ENCODE data around the gene STKLD1. TPM values are rescaled to one million over a fixed set of nuclear protein-coding genes. Genes with fewer than 3 reads are reported as not detected.
"Not testable (repeated sequence)": the region's sequence is repeated elsewhere in the genome, so short reads cannot be mapped to it uniquely, and the experiment has no call there.

STKLD1 gene
- total and polyA plus RNA-seq, 2 donors: 0.32 to 1.1 TPM

DNA sequence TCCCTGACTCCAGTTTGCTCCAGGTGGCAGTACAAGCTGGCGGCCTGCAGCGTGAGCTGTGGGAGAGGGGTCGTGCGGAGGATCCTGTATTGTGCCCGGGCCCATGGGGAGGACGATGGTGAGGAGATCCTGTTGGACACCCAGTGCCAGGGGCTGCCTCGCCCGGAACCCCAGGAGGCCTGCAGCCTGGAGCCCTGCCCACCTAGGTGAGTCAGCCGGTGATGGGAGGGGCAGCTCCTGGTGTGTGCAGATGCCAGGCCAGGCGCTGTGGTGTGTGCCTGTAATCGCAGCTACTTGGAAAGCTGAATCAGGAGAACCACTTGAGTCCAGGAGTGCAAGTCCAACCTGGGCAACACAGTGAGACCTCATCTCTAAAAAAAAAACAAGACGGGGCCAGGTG lies 73.6 kb downstream of the STKLD1 start:
- Histone ChIP-seq H3K4me3 (ENCODE audit: low read depth, low read length) (no peak overlapping the region), H3K27ac (ENCODE audit: low read depth) (no peak overlapping the region), H3K4me1 (ENCODE audit: insufficient read depth) (no peaks in the 10 kb centered on the region), H3K36me3 (ENCODE audit: insufficient read depth) (no peaks in the 10 kb centered on the region)
- WGBS: 89% methylated on average over 12 of the region's 12 CpGs
- DNase-seq (ENCODE audit: extremely low spot score): no peak

- not testable (repeated sequence) for DNase-seq (ENCODE audit: extremely low spot score); H3K4me1 ChIP-seq (ENCODE audit: insufficient read depth); H3K36me3 ChIP-seq (ENCODE audit: insufficient read depth); H3K27ac ChIP-seq (ENCODE audit: low read depth); H3K4me3 ChIP-seq (ENCODE audit: low read depth, low read length)
- WGBS: 95% methylated on average over 5 of the region's 5 CpGs
Observed at GRCh38 chr9:133451865-133452264, 75.7 kb downstream of the STKLD1 start.

DNA sequence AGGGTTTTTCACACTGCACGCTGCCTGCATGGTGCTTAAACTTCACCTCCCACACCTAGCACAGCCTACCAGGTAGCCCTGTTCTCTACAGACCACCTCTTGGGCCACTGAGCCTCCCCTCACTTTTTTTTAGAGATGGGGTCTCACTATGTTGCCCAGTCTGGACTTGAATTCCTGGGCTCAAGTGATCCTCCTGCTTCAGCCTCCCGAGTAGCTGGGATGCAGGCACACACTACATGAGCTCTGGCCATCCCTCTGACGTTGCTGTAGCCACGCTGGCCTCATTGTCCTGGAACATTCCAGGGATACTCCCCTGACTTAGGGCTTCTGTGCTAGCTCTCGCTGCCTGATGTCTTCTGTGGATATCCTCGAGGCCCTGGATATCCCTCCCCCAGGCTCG lies 76.4 kb downstream of the STKLD1 start:
- H3K4me1 ChIP-seq (ENCODE audit: insufficient read depth): no peaks in the 10 kb centered on the region
- H3K36me3 ChIP-seq (ENCODE audit: insufficient read depth): no peaks in the 10 kb centered on the region
- H3K27ac ChIP-seq (ENCODE audit: low read depth): no peak overlapping the region
- no peak overlapping the region for H3K4me3 ChIP-seq (ENCODE audit: low read depth, low read length)
- DNase-seq (ENCODE audit: extremely low spot score): no peak
- WGBS: 92% methylated on average over 7 of the region's 7 CpGs

- WGBS: 78% methylated on average over 11 of the region's 11 CpGs
- Histone ChIP-seq H3K27ac (ENCODE audit: low read depth) (no peak overlapping the region), H3K4me3 (ENCODE audit: low read depth, low read length) (no peak overlapping the region), H3K4me1 (ENCODE audit: insufficient read depth) (no peaks in the 10 kb centered on the region), H3K36me3 (ENCODE audit: insufficient read depth) (no peaks in the 10 kb centered on the region)
- DNase-seq (ENCODE audit: extremely low spot score): no peak
Observed at GRCh38 chr9:133453651-133454050, 77.5 kb downstream of the STKLD1 start.

DNA sequence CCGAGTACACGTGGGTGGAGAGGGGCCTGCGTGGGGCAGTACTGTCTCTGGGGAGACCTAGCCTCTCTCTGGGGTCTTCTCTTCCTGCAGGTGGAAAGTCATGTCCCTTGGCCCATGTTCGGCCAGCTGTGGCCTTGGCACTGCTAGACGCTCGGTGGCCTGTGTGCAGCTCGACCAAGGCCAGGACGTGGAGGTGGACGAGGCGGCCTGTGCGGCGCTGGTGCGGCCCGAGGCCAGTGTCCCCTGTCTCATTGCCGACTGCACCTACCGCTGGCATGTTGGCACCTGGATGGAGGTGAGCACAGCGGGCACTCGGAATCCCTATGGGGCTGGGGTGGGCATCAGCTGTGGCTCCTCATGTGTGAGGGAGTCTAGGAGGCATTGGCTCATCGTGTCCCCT lies 78.2 kb downstream of the STKLD1 start:
- no peaks in the 10 kb centered on the region for H3K36me3 ChIP-seq (ENCODE audit: insufficient read depth)
- no peaks in the 10 kb centered on the region for H3K4me1 ChIP-seq (ENCODE audit: insufficient read depth)
- H3K4me3 ChIP-seq (ENCODE audit: low read depth, low read length): no peak overlapping the region
- DNase-seq (ENCODE audit: extremely low spot score): no peak
- H3K27ac ChIP-seq (ENCODE audit: low read depth): no peak overlapping the region
- 91% methylated on average over 19 of the region's 19 CpGs for WGBS

DNA sequence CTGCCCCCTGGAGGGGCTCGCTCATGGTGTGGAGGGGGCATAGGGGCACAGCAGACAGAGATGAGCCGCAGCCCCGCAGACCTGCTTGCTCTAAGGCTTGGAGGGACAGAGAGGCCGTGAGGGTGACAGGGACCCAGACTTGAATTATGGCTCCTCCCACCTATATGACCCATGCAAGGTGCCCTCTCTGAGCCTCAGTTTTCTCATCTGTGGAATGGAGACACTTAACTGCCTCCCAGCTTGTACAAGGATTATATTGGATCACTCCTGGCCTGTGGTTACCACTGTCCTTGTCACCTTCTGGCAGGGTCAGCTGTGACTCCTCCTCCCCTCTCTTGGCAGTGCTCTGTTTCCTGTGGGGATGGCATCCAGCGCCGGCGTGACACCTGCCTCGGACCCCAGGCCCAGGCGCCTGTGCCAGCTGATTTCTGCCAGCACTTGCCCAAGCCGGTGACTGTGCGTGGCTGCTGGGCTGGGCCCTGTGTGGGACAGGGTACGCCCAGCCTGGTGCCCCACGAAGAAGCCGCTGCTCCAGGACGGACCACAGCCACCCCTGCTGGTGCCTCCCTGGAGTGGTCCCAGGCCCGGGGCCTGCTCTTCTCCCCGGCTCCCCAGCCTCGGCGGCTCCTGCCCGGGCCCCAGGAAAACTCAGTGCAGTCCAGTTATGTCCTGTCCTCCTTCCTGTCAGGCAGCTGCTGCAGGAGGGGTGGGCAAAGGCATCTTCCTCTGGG lies 78.9 kb downstream of the STKLD1 start:
- WGBS: 92% methylated on average over 20 of the region's 20 CpGs
- Histone ChIP-seq H3K27ac (ENCODE audit: low read depth) (no peak overlapping the region), H3K4me1 (ENCODE audit: insufficient read depth) (no peaks in the 10 kb centered on the region), H3K4me3 (ENCODE audit: low read depth, low read length) (no peak overlapping the region), H3K36me3 (ENCODE audit: insufficient read depth) (no peaks in the 10 kb centered on the region)
- DNase-seq (ENCODE audit: extremely low spot score): no peak

Small RNA genes lying within 50 kb of the gene (small RNA-seq; reads per million reads assigned to genes)
- gene RF00019 (not detected), gene SNORD24 (not detected), gene SNORD36A (not detected), gene SNORD36B (not detected), gene SNORD36C (not detected)

Other genes starting within 250 kb of the STKLD1 start
- 5.8 TPM for gene GBGT1, start 212.5 kb upstream of the STKLD1 start, total RNA-seq
- 14.2 TPM for gene GBGT1, start 212.5 kb upstream of the STKLD1 start, polyA plus RNA-seq
- not detected for gene OBP2B, start 167.1 kb upstream of the STKLD1 start, total RNA-seq
- gene OBP2B, start 167.1 kb upstream of the STKLD1 start, polyA plus RNA-seq: not detected
- gene ABO, start 101.2 kb upstream of the STKLD1 start, total RNA-seq: 1.4 TPM
- 1.9 TPM for gene ABO, start 101.2 kb upstream of the STKLD1 start, polyA plus RNA-seq
- 10.2 TPM for gene SURF6, start 40.2 kb upstream of the STKLD1 start, total RNA-seq
- gene SURF6, start 40.2 kb upstream of the STKLD1 start, polyA plus RNA-seq: 30.4 TPM
- gene MED22, start 28.2 kb upstream of the STKLD1 start, total RNA-seq: 17.3 TPM
- 42.7 TPM for gene MED22, start 28.2 kb upstream of the STKLD1 start, polyA plus RNA-seq
- 1,153 TPM for gene RPL7A, start 28.1 kb upstream of the STKLD1 start, total RNA-seq
- gene RPL7A, start 28.1 kb upstream of the STKLD1 start, polyA plus RNA-seq: 2,769 TPM
- 10.5 TPM for gene SURF1, start 19.9 kb upstream of the STKLD1 start, total RNA-seq
- 77.9 TPM for gene SURF1, start 19.9 kb upstream of the STKLD1 start, polyA plus RNA-seq
- gene SURF2, start 19.8 kb upstream of the STKLD1 start, total RNA-seq: 7.0 TPM
- gene SURF2, start 19.8 kb upstream of the STKLD1 start, polyA plus RNA-seq: 30.3 TPM
- 152 TPM for gene SURF4, start 306 bp upstream of the STKLD1 start, total RNA-seq
- gene SURF4, start 306 bp upstream of the STKLD1 start, polyA plus RNA-seq: 109 TPM
- 8.5 TPM for gene REXO4, start 41.6 kb downstream of the STKLD1 start, total RNA-seq
- gene REXO4, start 41.6 kb downstream of the STKLD1 start, polyA plus RNA-seq: 21.5 TPM
- gene ADAMTS13, start 46.0 kb downstream of the STKLD1 start, total RNA-seq: 1.8 TPM
- 3.7 TPM for gene ADAMTS13, start 46.0 kb downstream of the STKLD1 start, polyA plus RNA-seq
- gene CACFD1, start 83.6 kb downstream of the STKLD1 start, total RNA-seq: 5.9 TPM
- 19.5 TPM for gene CACFD1, start 83.6 kb downstream of the STKLD1 start, polyA plus RNA-seq
- gene SLC2A6, start 102.7 kb downstream of the STKLD1 start, total RNA-seq: 3.4 TPM
- 4.1 TPM for gene SLC2A6, start 102.7 kb downstream of the STKLD1 start, polyA plus RNA-seq
- 1.2 TPM for gene MYMK, start 148.6 kb downstream of the STKLD1 start, total RNA-seq
- gene MYMK, start 148.6 kb downstream of the STKLD1 start, polyA plus RNA-seq: not detected
- gene ADAMTSL2, start 158.3 kb downstream of the STKLD1 start, total RNA-seq: 2.2 TPM
- gene ADAMTSL2, start 158.3 kb downstream of the STKLD1 start, polyA plus RNA-seq: 8.9 TPM
- 0.26 TPM for gene FAM163B, start 233.0 kb downstream of the STKLD1 start, total RNA-seq
- 0.86 TPM for gene FAM163B, start 233.0 kb downstream of the STKLD1 start, polyA plus RNA-seq